HEK293 (cell line): Measurements from ENCODE around the gene ATP1A3.

Source experiments
- CTCF ChIA-PET: fragments of 350-600 bp; formaldehyde crosslinking; extraction: SDS; loops from one replicate; lab custom pipeline; 2021; ENCODE audit warnings: antibody characterized with exemption; lab: Yijun Ruan, JAX
- POLR2A ChIA-PET: fragments of 300-600 bp; formaldehyde crosslinking; extraction: SDS; loops from one replicate; lab custom pipeline; 2020; ENCODE audit warnings: antibody characterized with exemption, inconsistent platforms; lab: Yijun Ruan, JAX
- H3K27ac ChIP-seq: fragments of 200-500 bp; sonication (Bioruptor generic); 2 replicates; pipeline ENCODE4 v1.5.1; 2014; ENCODE audit warnings: low read depth, low read length, control low read depth, inconsistent platforms; ENCODE audit errors: extremely low read depth
- H3K36me3 ChIP-seq, 2 experiments: fragments of 200-500 bp in 1 of 2; sonication (Bioruptor generic) in 1 of 2; 1 replicate in 1 of 2; 2 replicates in 1 of 2; pipeline ENCODE4 v1.5.1; 2014 to 2017; ENCODE audit warnings: inconsistent platforms in 2 of 2, low read length in 2 of 2; ENCODE audit not compliant: control insufficient read depth in 2 of 2, insufficient read depth in 1 of 2
- H3K4me1 ChIP-seq: fragments of 200-500 bp; sonication (Bioruptor generic); 2 replicates; pipeline ENCODE4 v1.5.1; 2014; ENCODE audit warnings: mild to moderate bottlenecking, low read length, inconsistent platforms; ENCODE audit not compliant: control insufficient read depth, insufficient read depth
- H3K4me3 ChIP-seq: 2 replicates; pipeline ENCODE4 v1.5.1; 2011; ENCODE audit warnings: low read depth, mild to moderate bottlenecking, control low read depth, low read length, moderate library complexity
- H3K9me3 ChIP-seq: fragments of 200-500 bp; sonication (Bioruptor generic); 2 replicates; pipeline ENCODE4 v1.5.1; 2014; ENCODE audit warnings: low read depth, low read length, inconsistent platforms; ENCODE audit not compliant: control insufficient read depth, insufficient read depth
- EGR2 ChIP-seq: fragments of 450-650 bp; formaldehyde crosslinking; IDR thresholded peaks from 2 replicates; pipeline ENCODE4 v1.5.1; 2016; ENCODE audit warnings: low read depth, missing biosample characterization, missing genetic modification characterization
- GLIS2 ChIP-seq: fragments of 450-650 bp; formaldehyde crosslinking; IDR thresholded peaks from 2 replicates; pipeline ENCODE4 v1.5.1; 2016; ENCODE audit warnings: missing biosample characterization, missing genetic modification characterization
- KLF1 ChIP-seq: fragments of 450-650 bp; formaldehyde crosslinking; IDR thresholded peaks from 2 replicates; pipeline ENCODE4 v1.5.1; 2016; ENCODE audit warnings: missing biosample characterization, missing genetic modification characterization
- KLF7 ChIP-seq: fragments of 450-650 bp; formaldehyde crosslinking; IDR thresholded peaks from 2 replicates; pipeline ENCODE4 v1.5.1; 2016; ENCODE audit warnings: missing biosample characterization, missing genetic modification characterization, borderline replicate concordance
- PBX3 ChIP-seq: sonication (generic); formaldehyde crosslinking; IDR thresholded peaks from 2 replicates; pipeline ENCODE4 v1.8.1; 2022; ENCODE audit warnings: mild to moderate bottlenecking, moderate library complexity, missing genetic modification reagents
- PRDM1 ChIP-seq: fragments of 450-650 bp; formaldehyde crosslinking; IDR thresholded peaks from 2 replicates; pipeline ENCODE4; 2016; ENCODE audit warnings: missing biosample characterization, missing genetic modification characterization
- SP2 ChIP-seq: fragments of 450-650 bp; formaldehyde crosslinking; IDR thresholded peaks from 2 replicates; pipeline ENCODE4 v1.5.1; 2016; ENCODE audit warnings: missing biosample characterization, missing genetic modification characterization
- ZBTB20 ChIP-seq: fragments of 450-650 bp; formaldehyde crosslinking; IDR thresholded peaks from 2 replicates; pipeline ENCODE4 v1.5.1; 2016; ENCODE audit warnings: missing biosample characterization, missing genetic modification characterization
- ZBTB21 ChIP-seq: fragments of 450-650 bp; formaldehyde crosslinking; IDR thresholded peaks from 2 replicates; pipeline ENCODE4 v1.5.1; 2017; ENCODE audit warnings: missing biosample characterization, missing genetic modification characterization
- ZNF132 ChIP-seq: fragments of 450-650 bp; formaldehyde crosslinking; IDR thresholded peaks from 2 replicates; pipeline ENCODE4 v1.5.1; 2017; ENCODE audit warnings: missing biosample characterization, missing genetic modification characterization, borderline replicate concordance
- ZNF223 ChIP-seq: fragments of 450-650 bp; formaldehyde crosslinking; IDR thresholded peaks from 2 replicates; pipeline ENCODE4 v1.5.1; 2016; ENCODE audit warnings: missing biosample characterization, missing genetic modification characterization
- ZNF324 ChIP-seq: fragments of 450-650 bp; formaldehyde crosslinking; IDR thresholded peaks from 2 replicates; pipeline ENCODE4 v1.5.1; 2016; ENCODE audit warnings: missing biosample characterization, missing genetic modification characterization
- ZNF37A ChIP-seq: fragments of 450-650 bp; IDR thresholded peaks from 2 replicates; pipeline ENCODE4 v1.5.1; 2018; ENCODE audit warnings: missing biosample characterization, missing genetic modification characterization
- ZNF394 ChIP-seq: fragments of 450-650 bp; formaldehyde crosslinking; IDR thresholded peaks from 2 replicates; pipeline ENCODE4 v1.5.1; 2016; ENCODE audit warnings: missing biosample characterization, missing genetic modification characterization, mild to moderate bottlenecking, moderate library complexity, borderline replicate concordance
- ZNF610 ChIP-seq: fragments of 450-650 bp; formaldehyde crosslinking; IDR thresholded peaks from 2 replicates; pipeline ENCODE4 v1.5.1; 2016; ENCODE audit warnings: missing biosample characterization, missing genetic modification characterization, borderline replicate concordance
- ZNF626 ChIP-seq: fragments of 450-650 bp; sonication (Bioruptor Pico); formaldehyde crosslinking; IDR thresholded peaks from 2 replicates; pipeline ENCODE4 v1.5.1; 2018; ENCODE audit warnings: missing biosample characterization, missing genetic modification characterization, inconsistent platforms
- ZNF692 ChIP-seq: fragments of 450-650 bp; formaldehyde crosslinking; IDR thresholded peaks from 2 replicates; pipeline ENCODE4 v1.5.1; 2016; ENCODE audit warnings: missing biosample characterization, missing genetic modification characterization
- ZNF791 ChIP-seq: fragments of 450-650 bp; formaldehyde crosslinking; IDR thresholded peaks from 2 replicates; pipeline ENCODE4 v1.5.1; 2016; ENCODE audit warnings: missing biosample characterization, missing genetic modification characterization
- ZSCAN23 ChIP-seq: fragments of 450-650 bp; formaldehyde crosslinking; IDR thresholded peaks from 2 replicates; pipeline ENCODE4 v1.5.1; 2016; ENCODE audit warnings: missing biosample characterization, missing genetic modification characterization
- ZSCAN5A ChIP-seq: fragments of 450-650 bp; formaldehyde crosslinking; IDR thresholded peaks from 2 replicates; pipeline ENCODE4 v1.5.1; 2016; ENCODE audit warnings: missing biosample characterization, missing genetic modification characterization
- ZXDB ChIP-seq: fragments of 450-650 bp; formaldehyde crosslinking; IDR thresholded peaks from 2 replicates; pipeline ENCODE4 v1.5.1; 2016; ENCODE audit warnings: missing biosample characterization, missing genetic modification characterization
- TF ChIP-seq, protein P1 (sequence below): fragments of 450-650 bp; formaldehyde crosslinking; IDR thresholded peaks from 2 replicates; pipeline ENCODE4 v1.5.1; 2017; ENCODE audit warnings: missing biosample characterization, missing genetic modification characterization
- TF ChIP-seq, protein P2 (sequence below): fragments of 450-650 bp; formaldehyde crosslinking; IDR thresholded peaks from 2 replicates; pipeline ENCODE4 v1.5.1; 2016; ENCODE audit warnings: missing biosample characterization, missing genetic modification characterization
- TF ChIP-seq, protein P3 (sequence below): fragments of 450-650 bp; formaldehyde crosslinking; IDR thresholded peaks from 2 replicates; pipeline ENCODE4 v1.5.1; 2016; ENCODE audit warnings: missing biosample characterization, missing genetic modification characterization

ATP1A3 gene

GRCh38 chr19:41997121-41997850, 3.3 kb upstream of the ATP1A3 start (continued):
- TF ChIP-seq EGR2 (tag by site-specific recombination) (peak; percentile 64), GLIS2 (peak; percentile 40; the same call in 1 of the 2 replicates), ZXDB (peak; percentile 29; the same call in 1 of the 2 replicates), ZNF791 (no peak), ZNF610 (no peak), ZBTB21 (tag by site-specific recombination) (peak; percentile 25; the same call in 1 of the 2 replicates), SP2 (tag by site-specific recombination) (peak; percentile 55), ZNF692 (tag by site-specific recombination) (peak; percentile 45; the same call in 1 of the 2 replicates), ZNF324 (tag by site-specific recombination) (no peak), ZBTB20 (tag by site-specific recombination) (peak; percentile 69), KLF1 (tag by site-specific recombination) (peak; percentile 72), ZNF394 (tag by site-specific recombination) (no peak), KLF7 (tag by site-specific recombination) (peak; percentile 64)
- TF ChIP-seq, protein P1, sequence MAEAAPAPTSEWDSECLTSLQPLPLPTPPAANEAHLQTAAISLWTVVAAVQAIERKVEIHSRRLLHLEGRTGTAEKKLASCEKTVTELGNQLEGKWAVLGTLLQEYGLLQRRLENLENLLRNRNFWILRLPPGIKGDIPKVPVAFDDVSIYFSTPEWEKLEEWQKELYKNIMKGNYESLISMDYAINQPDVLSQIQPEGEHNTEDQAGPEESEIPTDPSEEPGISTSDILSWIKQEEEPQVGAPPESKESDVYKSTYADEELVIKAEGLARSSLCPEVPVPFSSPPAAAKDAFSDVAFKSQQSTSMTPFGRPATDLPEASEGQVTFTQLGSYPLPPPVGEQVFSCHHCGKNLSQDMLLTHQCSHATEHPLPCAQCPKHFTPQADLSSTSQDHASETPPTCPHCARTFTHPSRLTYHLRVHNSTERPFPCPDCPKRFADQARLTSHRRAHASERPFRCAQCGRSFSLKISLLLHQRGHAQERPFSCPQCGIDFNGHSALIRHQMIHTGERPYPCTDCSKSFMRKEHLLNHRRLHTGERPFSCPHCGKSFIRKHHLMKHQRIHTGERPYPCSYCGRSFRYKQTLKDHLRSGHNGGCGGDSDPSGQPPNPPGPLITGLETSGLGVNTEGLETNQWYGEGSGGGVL (tag by site-specific recombination): peak; percentile 85

DNA sequence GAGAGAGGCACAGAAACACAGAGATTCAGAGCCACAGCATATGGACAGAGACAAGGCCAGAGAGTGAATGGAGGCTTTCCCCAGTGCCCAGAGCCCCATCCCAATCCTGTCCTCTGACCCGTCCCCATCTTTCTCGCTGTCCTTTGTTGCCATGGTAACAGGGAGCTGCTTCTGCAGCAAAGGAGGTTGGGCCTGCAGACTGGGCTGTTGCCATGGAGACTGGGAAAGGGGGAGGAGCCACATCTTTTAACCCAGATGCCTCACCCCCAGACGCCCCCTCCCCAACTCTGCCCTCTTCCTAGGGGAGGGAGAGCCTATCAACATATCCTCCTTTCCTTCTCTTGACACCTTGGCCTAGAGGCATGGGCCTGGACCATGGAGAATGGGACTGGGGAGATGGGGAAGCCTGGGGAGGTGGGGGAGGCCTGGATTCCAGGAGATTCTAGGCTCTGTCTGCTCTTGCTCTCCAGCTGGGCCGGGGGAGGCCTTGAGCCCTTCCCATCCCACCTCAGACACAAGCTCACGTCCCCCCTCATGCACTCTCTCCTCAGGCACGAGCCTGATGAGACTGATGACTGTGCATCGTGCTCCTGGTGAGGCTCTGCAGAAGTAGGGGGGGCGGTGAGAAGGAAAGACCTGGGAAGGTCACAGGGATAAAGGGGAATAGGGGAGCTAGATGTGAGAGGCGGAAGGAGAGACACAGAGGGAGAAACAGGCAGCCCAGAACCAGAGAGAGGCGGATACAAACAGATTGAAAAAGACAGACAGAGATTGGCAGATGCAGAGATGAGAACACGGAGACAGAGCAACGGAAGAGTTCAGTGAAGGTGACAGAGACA, 2.1 kb upstream of the ATP1A3 start:
- POLR2A ChIA-PET: interaction anchor here (0.7 to 1.1 kb wide), 4 partner anchors 11 to 80 kb away, joined by 3 read pairs; partner anchors contain the start of gene ZNF574
- no peak for TF ChIP-seq ZNF132 (tag by site-specific recombination)
- no peak for TF ChIP-seq ZNF394 (tag by site-specific recombination)
- no peak for TF ChIP-seq ZNF37A (tag by site-specific recombination)
- no peak for TF ChIP-seq ZNF324 (tag by site-specific recombination)
- TF ChIP-seq ZNF223 (tag by site-specific recombination): no peak
- no peak for TF ChIP-seq ZNF626
- no peak for TF ChIP-seq ZSCAN5A (tag by site-specific recombination)
- no peak for TF ChIP-seq PBX3
- TF ChIP-seq, protein P2, sequence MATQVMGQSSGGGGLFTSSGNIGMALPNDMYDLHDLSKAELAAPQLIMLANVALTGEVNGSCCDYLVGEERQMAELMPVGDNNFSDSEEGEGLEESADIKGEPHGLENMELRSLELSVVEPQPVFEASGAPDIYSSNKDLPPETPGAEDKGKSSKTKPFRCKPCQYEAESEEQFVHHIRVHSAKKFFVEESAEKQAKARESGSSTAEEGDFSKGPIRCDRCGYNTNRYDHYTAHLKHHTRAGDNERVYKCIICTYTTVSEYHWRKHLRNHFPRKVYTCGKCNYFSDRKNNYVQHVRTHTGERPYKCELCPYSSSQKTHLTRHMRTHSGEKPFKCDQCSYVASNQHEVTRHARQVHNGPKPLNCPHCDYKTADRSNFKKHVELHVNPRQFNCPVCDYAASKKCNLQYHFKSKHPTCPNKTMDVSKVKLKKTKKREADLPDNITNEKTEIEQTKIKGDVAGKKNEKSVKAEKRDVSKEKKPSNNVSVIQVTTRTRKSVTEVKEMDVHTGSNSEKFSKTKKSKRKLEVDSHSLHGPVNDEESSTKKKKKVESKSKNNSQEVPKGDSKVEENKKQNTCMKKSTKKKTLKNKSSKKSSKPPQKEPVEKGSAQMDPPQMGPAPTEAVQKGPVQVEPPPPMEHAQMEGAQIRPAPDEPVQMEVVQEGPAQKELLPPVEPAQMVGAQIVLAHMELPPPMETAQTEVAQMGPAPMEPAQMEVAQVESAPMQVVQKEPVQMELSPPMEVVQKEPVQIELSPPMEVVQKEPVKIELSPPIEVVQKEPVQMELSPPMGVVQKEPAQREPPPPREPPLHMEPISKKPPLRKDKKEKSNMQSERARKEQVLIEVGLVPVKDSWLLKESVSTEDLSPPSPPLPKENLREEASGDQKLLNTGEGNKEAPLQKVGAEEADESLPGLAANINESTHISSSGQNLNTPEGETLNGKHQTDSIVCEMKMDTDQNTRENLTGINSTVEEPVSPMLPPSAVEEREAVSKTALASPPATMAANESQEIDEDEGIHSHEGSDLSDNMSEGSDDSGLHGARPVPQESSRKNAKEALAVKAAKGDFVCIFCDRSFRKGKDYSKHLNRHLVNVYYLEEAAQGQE (tag by site-specific recombination): no peak
- no peak for TF ChIP-seq ZSCAN23 (tag by site-specific recombination)
- TF ChIP-seq, protein P3, sequence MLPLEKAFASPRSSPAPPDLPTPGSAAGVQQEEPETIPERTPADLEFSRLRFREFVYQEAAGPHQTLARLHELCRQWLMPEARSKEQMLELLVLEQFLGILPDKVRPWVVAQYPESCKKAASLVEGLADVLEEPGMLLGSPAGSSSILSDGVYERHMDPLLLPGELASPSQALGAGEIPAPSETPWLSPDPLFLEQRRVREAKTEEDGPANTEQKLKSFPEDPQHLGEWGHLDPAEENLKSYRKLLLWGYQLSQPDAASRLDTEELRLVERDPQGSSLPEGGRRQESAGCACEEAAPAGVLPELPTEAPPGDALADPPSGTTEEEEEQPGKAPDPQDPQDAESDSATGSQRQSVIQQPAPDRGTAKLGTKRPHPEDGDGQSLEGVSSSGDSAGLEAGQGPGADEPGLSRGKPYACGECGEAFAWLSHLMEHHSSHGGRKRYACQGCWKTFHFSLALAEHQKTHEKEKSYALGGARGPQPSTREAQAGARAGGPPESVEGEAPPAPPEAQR (tag by site-specific recombination): no peak
- TF ChIP-seq PRDM1 (tag by site-specific recombination): peak; percentile 37; the same call in 1 of the 2 replicates

More for the DNA sequence above, 2.1 kb upstream of the ATP1A3 start:
- Histone ChIP-seq H3K27ac (no peak overlapping the region), H3K9me3 (no peaks in the 10 kb centered on the region), H3K36me3 (no peaks in the 10 kb centered on the region), H3K4me1 (peaks cover 9% of the 10 kb centered on the region), H3K4me3 (no peak overlapping the region)
- CTCF ChIA-PET: interaction anchor here (0.7 to 2.5 kb wide), 5 partner anchors 11 to 100 kb away, joined by 3 to 12 read pairs (median 3); no protein-coding TSS in a partner anchor
